Neutrophil (primary cell): ENCODE results near the gene CYP2W1.

Experiments used
- H3K27ac ChIP-seq: fragments of 200-600 bp; sonication (generic); 2 replicates; pipeline ENCODE4 v1.5.1; 2016; ENCODE audit warnings: mild to moderate bottlenecking, moderate library complexity
- H3K27me3 ChIP-seq: fragments of 200-600 bp; sonication (generic); 2 replicates; pipeline ENCODE4 v1.6.0; 2016; ENCODE audit warnings: mild to moderate bottlenecking
- H3K36me3 ChIP-seq: fragments of 200-600 bp; sonication (generic); 2 replicates; pipeline ENCODE4 v1.5.1; 2017
- H3K4me1 ChIP-seq, 2 experiments: fragments of 200-600 bp in 1 of 2; sonication (generic) in 1 of 2; 1 replicate in 1 of 2; 2 replicates in 1 of 2; pipeline versions ENCODE4 v1.5.1 to v1.6.1; 2013 to 2016; ENCODE audit warnings: low read depth in 1 of 2, low read length in 1 of 2, mild to moderate bottlenecking in 1 of 2, moderate library complexity in 1 of 2; ENCODE audit not compliant: control insufficient read depth in 1 of 2, insufficient read depth in 1 of 2
- H3K4me3 ChIP-seq, 2 experiments: fragments of 200-600 bp in 1 of 2; sonication (generic) in 1 of 2; 1 replicate in 1 of 2; 2 replicates in 1 of 2; pipeline ENCODE4 v1.5.1; 2013 to 2016; ENCODE audit warnings: low read depth in 1 of 2, low read length in 1 of 2, mild to moderate bottlenecking in 1 of 2, moderate library complexity in 1 of 2
- H3K9me3 ChIP-seq: fragments of 200-600 bp; sonication (generic); 2 replicates; pipeline ENCODE4 v1.5.1; 2016
- CTCF ChIP-seq: fragments of 200-600 bp; sonication (generic); IDR thresholded peaks from 2 replicates; pipeline ENCODE4 v1.5.1; 2016; ENCODE audit warnings: antibody characterized with exemption

CYP2W1 gene

GRCh38 chr7:1010226-1010625 lies 27.2 kb downstream of the CYP2W1 start:
- Histone ChIP-seq H3K27me3 (no peaks in the 10 kb centered on the region), H3K4me1 (no peaks in the 10 kb centered on the region), H3K4me3 (no peak overlapping the region), H3K27ac (no peak overlapping the region), H3K9me3 (no peaks in the 10 kb centered on the region), H3K36me3 (no peaks in the 10 kb centered on the region)
- TF ChIP-seq CTCF = no peak

GRCh38 chr7:1011297-1012003 lies 28.5 kb downstream of the CYP2W1 start:
- H3K36me3 ChIP-seq = no peaks in the 10 kb centered on the region
- TF ChIP-seq CTCF = no peak
- H3K27me3 ChIP-seq = no peaks in the 10 kb centered on the region
- no peaks in the 10 kb centered on the region for H3K4me1 ChIP-seq
- no peak overlapping the region for H3K27ac ChIP-seq
- no peak overlapping the region for H3K4me3 ChIP-seq
- H3K9me3 ChIP-seq = no peaks in the 10 kb centered on the region

GRCh38 chr7:1012004-1012715 lies 29.2 kb downstream of the CYP2W1 start:
- Histone ChIP-seq H3K27ac (no peak overlapping the region), H3K27me3 (no peaks in the 10 kb centered on the region), H3K9me3 (no peaks in the 10 kb centered on the region), H3K36me3 (no peaks in the 10 kb centered on the region), H3K4me3 (no peak overlapping the region), H3K4me1 (no peaks in the 10 kb centered on the region)
- TF ChIP-seq CTCF = no peak

- Histone ChIP-seq H3K9me3 (no peaks in the 10 kb centered on the region), H3K27ac (no peak overlapping the region), H3K4me1 (no peaks in the 10 kb centered on the region), H3K36me3 (no peaks in the 10 kb centered on the region), H3K4me3 (no peak overlapping the region), H3K27me3 (no peaks in the 10 kb centered on the region)
- no peak for TF ChIP-seq CTCF
Observed at GRCh38 chr7:1012716-1013095, 29.7 kb downstream of the CYP2W1 start.

- no peak for TF ChIP-seq CTCF
- no peaks in the 10 kb centered on the region for H3K36me3 ChIP-seq
- H3K27me3 ChIP-seq = no peaks in the 10 kb centered on the region
- no peak overlapping the region for H3K4me3 ChIP-seq
- H3K9me3 ChIP-seq = no peaks in the 10 kb centered on the region
- no peaks in the 10 kb centered on the region for H3K4me1 ChIP-seq
- H3K27ac ChIP-seq = no peak overlapping the region
Observed at GRCh38 chr7:1013581-1013980, 30.6 kb downstream of the CYP2W1 start.
